GM12892 (cell line): ENCODE measurements around the gene SDF2L1.

Experiments
- POLR2A ChIP-seq: IDR thresholded peaks from 2 replicates; pipeline ENCODE4 v1.6.1; 2011; ENCODE audit warnings: low read depth, low read length, control low read depth
- POLR2AphosphoS5 ChIP-seq: IDR thresholded peaks from 2 replicates; pipeline ENCODE4 v1.6.1; 2011; ENCODE audit warnings: low read depth, low read length, control low read depth
- TAF1 ChIP-seq: IDR thresholded peaks from 2 replicates; pipeline ENCODE4 v1.6.1; 2011; ENCODE audit warnings: low read depth, mild to moderate bottlenecking, control low read depth, low read length, borderline replicate concordance

DNA sequence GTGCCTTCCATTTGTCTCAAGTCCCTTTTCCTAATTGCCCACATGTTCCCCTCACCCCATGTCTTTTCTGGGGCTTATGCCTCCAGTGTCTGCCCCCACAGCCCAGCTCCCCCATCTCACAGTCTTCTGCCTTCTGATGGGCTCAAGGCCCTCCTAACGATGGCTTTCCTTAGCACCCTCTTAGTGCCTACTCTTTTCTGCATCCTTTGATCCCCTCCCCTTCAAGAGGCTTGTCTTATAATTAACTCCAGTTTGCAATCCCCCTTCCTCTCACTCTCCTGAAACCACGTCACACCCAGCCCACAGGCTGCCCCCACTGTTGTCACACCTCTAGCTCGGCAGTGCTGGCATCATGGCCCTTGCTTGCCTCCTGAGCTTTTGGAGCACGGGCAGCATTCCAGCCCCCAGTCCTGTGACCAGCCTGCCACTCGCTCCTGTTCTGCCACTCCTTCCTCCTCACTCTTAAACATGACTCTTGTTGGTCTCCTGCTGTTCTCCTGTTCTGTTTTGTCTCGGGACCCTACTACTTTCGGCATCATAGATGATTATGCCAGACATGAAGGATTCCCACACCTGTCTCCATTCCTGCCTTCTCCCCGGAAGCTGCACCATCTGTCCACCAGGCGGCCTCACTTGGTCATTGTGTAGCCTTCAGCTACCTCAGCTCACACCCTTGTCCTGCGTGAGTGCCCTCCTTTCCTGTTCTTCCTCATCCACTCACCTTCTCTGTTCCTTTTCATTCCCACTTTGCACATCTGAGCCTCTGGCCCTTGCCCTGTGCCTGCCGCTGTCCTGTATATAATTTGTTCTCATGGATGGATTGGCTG, 48.5 kb upstream of the SDF2L1 start:
- no peak for TF ChIP-seq POLR2AphosphoS5
- TF ChIP-seq TAF1: no peak
- no peak for TF ChIP-seq POLR2A
